ENCODE results near the gene MGLL.

Gene MGLL

GRCh38 chr3:127646501-127647046 lies 175.7 kb downstream of the MGLL start:
- DNase-seq = no peak

GRCh38 chr3:127645371-127646015 lies 176.8 kb downstream of the MGLL start:
- no peak for DNase-seq

- no peak for DNase-seq
Measured at GRCh38 chr3:127644641-127645370, 177.5 kb downstream of the MGLL start.

GRCh38 chr3:127640042-127640355 lies 182.3 kb downstream of the MGLL start:
- no peak for DNase-seq

- DNase-seq = no peak
Measured at GRCh38 chr3:127639173-127640041, 182.9 kb downstream of the MGLL start.
